GM13976 (cell line): Measurements from ENCODE around the gene SLC19A1.

Source experiments
- DNase-seq: peaks from one replicate; pipeline ENCODE4 v3.0.0; 2012; ENCODE audit warnings: low spot score
- CTCF ChIP-seq: IDR thresholded peaks from 2 replicates; pipeline ENCODE4 v1.5.1; 2012; ENCODE audit warnings: borderline replicate concordance, mild to moderate bottlenecking; ENCODE audit not compliant: insufficient read depth; ENCODE audit errors: extremely low read depth, missing control alignments, control extremely low read depth
- in situ Hi-C: fragments of 300-500 bp; cut with MboI; formaldehyde crosslinking; loops from one replicate; pipeline ENCODE4 v1.12.0; 2022; ENCODE audit warnings: low sequenced_read_pairs, mixed read lengths, inconsistent platforms; ENCODE audit not compliant: unreplicated experiment

The SLC19A1 gene

GRCh38 chr21:45552696-45553391 is 10.6 kb upstream of the SLC19A1 start:
- DNase-seq = no peak
- in situ Hi-C loops = no loop called here
- TF ChIP-seq CTCF = no peak

- TF ChIP-seq CTCF = no peak
- in situ Hi-C loops = no loop called here
- no peak for DNase-seq
Measured at GRCh38 chr21:45551783-45552695, 9.8 kb upstream of the SLC19A1 start.

GRCh38 chr21:45551316-45551715 is 9.1 kb upstream of the SLC19A1 start:
- DNase-seq = no peak
- in situ Hi-C loops = no loop called here
- TF ChIP-seq CTCF = no peak

- peak; percentile 77 for DNase-seq
- no peak for TF ChIP-seq CTCF
- in situ Hi-C loops = no loop called here
Measured at GRCh38 chr21:45550522-45551210, 8.4 kb upstream of the SLC19A1 start.

- DNase-seq = peak; percentile 72
- TF ChIP-seq CTCF = no peak
- in situ Hi-C loops = no loop called here
Measured at GRCh38 chr21:45549626-45550463, 7.6 kb upstream of the SLC19A1 start.
